HEK293 (cell line): ENCODE data around the gene PBX2.

Source experiments
- ATF2 ChIP-seq: fragments of 450-650 bp; formaldehyde crosslinking; IDR thresholded peaks from 2 replicates; pipeline ENCODE4 v1.5.1; 2016; ENCODE audit warnings: missing biosample characterization, missing genetic modification characterization, low read depth
- KLF8 ChIP-seq: fragments of 450-650 bp; formaldehyde crosslinking; IDR thresholded peaks from 2 replicates; pipeline ENCODE4 v1.5.1; 2016; ENCODE audit warnings: missing biosample characterization, missing genetic modification characterization
- OSR2 ChIP-seq: fragments of 450-650 bp; formaldehyde crosslinking; IDR thresholded peaks from 2 replicates; pipeline ENCODE4 v1.5.1; 2016; ENCODE audit warnings: missing biosample characterization, missing genetic modification characterization
- PRDM10 ChIP-seq: fragments of 450-650 bp; formaldehyde crosslinking; IDR thresholded peaks from 2 replicates; pipeline ENCODE4 v1.5.1; 2016; ENCODE audit warnings: missing biosample characterization, missing genetic modification characterization
- SCRT1 ChIP-seq: fragments of 450-650 bp; formaldehyde crosslinking; IDR thresholded peaks from 2 replicates; pipeline ENCODE4 v1.5.1; 2016; ENCODE audit warnings: missing biosample characterization, missing genetic modification characterization, borderline replicate concordance
- SP7 ChIP-seq: fragments of 450-650 bp; formaldehyde crosslinking; IDR thresholded peaks from 2 replicates; pipeline ENCODE4 v1.5.1; 2016; ENCODE audit warnings: missing biosample characterization, missing genetic modification characterization
- ZBTB20 ChIP-seq: fragments of 450-650 bp; formaldehyde crosslinking; IDR thresholded peaks from 2 replicates; pipeline ENCODE4 v1.5.1; 2016; ENCODE audit warnings: missing biosample characterization, missing genetic modification characterization
- ZBTB21 ChIP-seq: fragments of 450-650 bp; formaldehyde crosslinking; IDR thresholded peaks from 2 replicates; pipeline ENCODE4 v1.5.1; 2017; ENCODE audit warnings: missing biosample characterization, missing genetic modification characterization
- ZBTB44 ChIP-seq: fragments of 450-650 bp; IDR thresholded peaks from 2 replicates; pipeline ENCODE4 v1.5.1; 2018; ENCODE audit warnings: missing biosample characterization, mild to moderate bottlenecking, missing genetic modification characterization
- ZFP69B ChIP-seq: fragments of 450-650 bp; formaldehyde crosslinking; IDR thresholded peaks from 2 replicates; pipeline ENCODE4 v1.5.1; 2016; ENCODE audit warnings: missing biosample characterization, missing genetic modification characterization
- ZNF132 ChIP-seq: fragments of 450-650 bp; formaldehyde crosslinking; IDR thresholded peaks from 2 replicates; pipeline ENCODE4 v1.5.1; 2017; ENCODE audit warnings: missing biosample characterization, missing genetic modification characterization, borderline replicate concordance
- ZNF148 ChIP-seq: fragments of 450-650 bp; formaldehyde crosslinking; IDR thresholded peaks from 2 replicates; pipeline ENCODE4 v1.5.0; 2017; ENCODE audit warnings: missing biosample characterization, missing genetic modification characterization, borderline replicate concordance
- ZNF155 ChIP-seq: fragments of 450-650 bp; formaldehyde crosslinking; IDR thresholded peaks from 2 replicates; pipeline ENCODE4 v1.5.1; 2016; ENCODE audit warnings: missing biosample characterization, missing genetic modification characterization
- ZNF169 ChIP-seq: fragments of 450-650 bp; formaldehyde crosslinking; IDR thresholded peaks from 2 replicates; pipeline ENCODE4 v1.5.1; 2016; ENCODE audit warnings: missing biosample characterization, missing genetic modification characterization
- ZNF184 ChIP-seq: fragments of 450-650 bp; IDR thresholded peaks from 2 replicates; pipeline ENCODE4 v1.5.1; 2018; ENCODE audit warnings: missing biosample characterization, mild to moderate bottlenecking, missing genetic modification characterization
- ZNF26 ChIP-seq: fragments of 450-650 bp; formaldehyde crosslinking; IDR thresholded peaks from 2 replicates; pipeline ENCODE4 v1.5.1; 2016; ENCODE audit warnings: missing biosample characterization, missing genetic modification characterization
- ZNF266 ChIP-seq: fragments of 450-650 bp; formaldehyde crosslinking; IDR thresholded peaks from 2 replicates; pipeline ENCODE4 v1.5.1; 2016; ENCODE audit warnings: missing biosample characterization, missing genetic modification characterization, low read depth
- ZNF335 ChIP-seq: fragments of 450-650 bp; formaldehyde crosslinking; conservative IDR thresholded peaks from 2 replicates; pipeline ENCODE4 v1.5.1; 2016; ENCODE audit warnings: missing biosample characterization, missing genetic modification characterization
- ZNF354C ChIP-seq: fragments of 450-650 bp; formaldehyde crosslinking; IDR thresholded peaks from 2 replicates; pipeline ENCODE4 v1.5.1; 2016; ENCODE audit warnings: missing biosample characterization, missing genetic modification characterization, low read depth, borderline replicate concordance
- ZNF501 ChIP-seq: fragments of 450-650 bp; formaldehyde crosslinking; IDR thresholded peaks from 2 replicates; pipeline ENCODE4 v1.5.1; 2016; ENCODE audit warnings: missing biosample characterization, missing genetic modification characterization
- ZNF571 ChIP-seq: fragments of 450-650 bp; formaldehyde crosslinking; IDR thresholded peaks from 2 replicates; pipeline ENCODE4 v1.5.0; 2017; ENCODE audit warnings: missing biosample characterization, missing genetic modification characterization
- ZNF585B ChIP-seq: fragments of 450-650 bp; formaldehyde crosslinking; IDR thresholded peaks from 2 replicates; pipeline ENCODE4 v1.5.1; 2016; ENCODE audit warnings: missing biosample characterization, missing genetic modification characterization
- ZNF626 ChIP-seq: fragments of 450-650 bp; sonication (Bioruptor Pico); formaldehyde crosslinking; IDR thresholded peaks from 2 replicates; pipeline ENCODE4 v1.5.1; 2018; ENCODE audit warnings: missing biosample characterization, missing genetic modification characterization, inconsistent platforms
- ZNF660 ChIP-seq: fragments of 450-650 bp; IDR thresholded peaks from 2 replicates; pipeline ENCODE4 v1.5.1; 2018; ENCODE audit warnings: missing biosample characterization, mild to moderate bottlenecking, missing genetic modification characterization
- ZNF830 ChIP-seq: fragments of 450-650 bp; IDR thresholded peaks from 2 replicates; pipeline ENCODE4 v1.5.0; 2018; ENCODE audit warnings: missing biosample characterization, missing genetic modification characterization, low read depth, mild to moderate bottlenecking, moderate library complexity
- ZNF843 ChIP-seq: fragments of 450-650 bp; formaldehyde crosslinking; IDR thresholded peaks from 2 replicates; pipeline ENCODE4 v1.5.1; 2016; ENCODE audit warnings: missing biosample characterization, missing genetic modification characterization
- ZSCAN23 ChIP-seq: fragments of 450-650 bp; formaldehyde crosslinking; IDR thresholded peaks from 2 replicates; pipeline ENCODE4 v1.5.1; 2016; ENCODE audit warnings: missing biosample characterization, missing genetic modification characterization
- ZSCAN30 ChIP-seq: fragments of 450-650 bp; IDR thresholded peaks from 2 replicates; pipeline ENCODE4 v1.5.1; 2018; ENCODE audit warnings: missing biosample characterization, mild to moderate bottlenecking, missing genetic modification characterization, moderate library complexity

Gene PBX2

GRCh38 chr6:32195902-32196681 is 6.1 kb upstream of the PBX2 start (continued):
- peak; percentile 58 for TF ChIP-seq SP7 (tag by site-specific recombination)
- TF ChIP-seq ZNF169 (tag by site-specific recombination), result no peak
- TF ChIP-seq ZSCAN30 (tag by site-specific recombination), result peak; percentile 43; the same call in 1 of the 2 replicates
- TF ChIP-seq ZNF501 (tag by site-specific recombination), result peak; percentile 91
- TF ChIP-seq ZNF335 (tag by site-specific recombination), result peak; percentile 98
- no peak for TF ChIP-seq ZNF184
- no peak for TF ChIP-seq SCRT1 (tag by site-specific recombination)
- TF ChIP-seq ZNF571 (tag by site-specific recombination), result no peak
- no peak for TF ChIP-seq ZNF155 (tag by site-specific recombination)
- peak; percentile 90 for TF ChIP-seq OSR2 (tag by site-specific recombination)
- no peak for TF ChIP-seq ZNF660
- peak; percentile 76 for TF ChIP-seq KLF8
- no peak for TF ChIP-seq ZBTB44 (tag by site-specific recombination)
- TF ChIP-seq ZNF132, result no peak
- TF ChIP-seq ZNF830 (tag by site-specific recombination), result no peak
- no peak for TF ChIP-seq ZNF585B
- no peak for TF ChIP-seq ZNF266 (tag by site-specific recombination)
- peak; percentile 32 for TF ChIP-seq PRDM10 (tag by site-specific recombination)
- peak; percentile 50; the same call in 1 of the 2 replicates for TF ChIP-seq ZBTB20 (tag by site-specific recombination)
- no peak for TF ChIP-seq ZNF626 (tag by site-specific recombination)
- TF ChIP-seq ZNF354C (tag by site-specific recombination), result no peak
- peak; percentile 98 for TF ChIP-seq ATF2
- TF ChIP-seq ZSCAN23 (tag by site-specific recombination), result 0 out of 2 replicates have a peak, but pooled peaks have one; percentile 42
- peak; percentile 87 for TF ChIP-seq ZBTB21 (tag by site-specific recombination)
- TF ChIP-seq ZNF148 (tag by site-specific recombination), result no peak
- TF ChIP-seq ZNF843 (tag by site-specific recombination), result peak; percentile 63; the same call in 1 of the 2 replicates
- no peak for TF ChIP-seq ZNF26
- peak; percentile 67; the same call in 1 of the 2 replicates for TF ChIP-seq ZFP69B
